NCI-H2171 (cell line): ENCODE data around the gene TCF4.

Source experiments
- DNase-seq: peaks from one replicate; lab custom pipeline; 2025; lab: John Stamatoyannopoulos, UW

TCF4 gene

DNA sequence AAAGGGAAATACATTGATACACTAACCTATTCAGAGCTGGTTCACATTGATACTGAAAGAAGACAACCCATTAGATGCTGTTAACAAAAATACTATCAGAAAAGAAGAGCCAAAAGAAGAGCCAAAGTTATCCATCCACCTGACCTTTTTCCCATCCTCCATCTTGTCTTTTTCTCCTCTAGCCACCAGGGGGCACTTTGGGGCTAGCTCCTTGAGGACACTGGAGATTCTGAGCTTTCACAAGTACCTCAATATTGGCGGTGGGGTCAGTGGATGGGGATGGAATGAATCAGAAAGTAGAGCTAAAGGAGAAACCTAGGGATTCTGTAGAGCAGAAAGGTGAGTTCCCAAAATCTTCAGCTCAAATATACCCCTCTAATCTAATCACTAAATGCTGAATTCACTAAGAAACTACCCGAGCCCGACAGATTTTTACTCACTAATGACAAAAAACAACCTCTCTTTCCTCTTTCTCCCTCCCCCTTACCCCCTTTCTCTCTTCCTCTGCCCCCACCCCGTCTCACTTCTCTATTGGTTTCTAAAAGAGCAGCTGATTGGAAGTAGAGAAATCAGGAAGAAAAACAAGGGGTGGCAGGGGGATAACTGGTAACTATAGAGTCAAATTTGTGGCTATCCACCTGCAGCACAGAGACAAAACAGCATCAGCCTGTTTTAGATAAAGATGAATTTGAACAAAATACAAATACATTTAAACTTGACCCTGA lies 203.3 kb downstream of the TCF4 start:
- peak; percentile 2 for DNase-seq

GRCh38 chr18:55384115-55384514 lies 203.9 kb downstream of the TCF4 start:
- no peak for DNase-seq

- no peak for DNase-seq
Measured at GRCh38 chr18:55382277-55382805, 205.7 kb downstream of the TCF4 start.

DNA sequence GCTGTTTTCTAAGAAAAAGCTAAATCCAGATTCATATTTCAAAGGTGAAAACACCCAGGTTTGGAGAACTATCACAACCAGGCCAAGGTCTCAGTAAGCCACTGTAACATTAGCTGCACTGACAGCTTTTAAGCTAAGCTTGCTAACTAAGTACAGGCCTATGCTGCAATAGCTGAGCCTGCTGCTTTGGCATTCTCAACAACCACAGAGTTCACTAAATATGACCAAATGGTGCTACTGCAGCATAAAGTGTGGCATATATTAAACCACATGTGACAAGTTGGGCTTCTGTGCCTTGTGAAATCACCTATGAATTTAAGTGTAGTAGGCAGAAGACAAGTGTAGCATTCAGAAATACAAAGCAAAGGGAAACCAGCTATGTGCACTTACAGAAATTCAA lies 206.7 kb downstream of the TCF4 start:
- no peak for DNase-seq

- DNase-seq: no peak
Measured at GRCh38 chr18:55380589-55380988, 207.4 kb downstream of the TCF4 start.

- no peak for DNase-seq
Measured at GRCh38 chr18:55376387-55376786, 211.6 kb downstream of the TCF4 start.

DNA sequence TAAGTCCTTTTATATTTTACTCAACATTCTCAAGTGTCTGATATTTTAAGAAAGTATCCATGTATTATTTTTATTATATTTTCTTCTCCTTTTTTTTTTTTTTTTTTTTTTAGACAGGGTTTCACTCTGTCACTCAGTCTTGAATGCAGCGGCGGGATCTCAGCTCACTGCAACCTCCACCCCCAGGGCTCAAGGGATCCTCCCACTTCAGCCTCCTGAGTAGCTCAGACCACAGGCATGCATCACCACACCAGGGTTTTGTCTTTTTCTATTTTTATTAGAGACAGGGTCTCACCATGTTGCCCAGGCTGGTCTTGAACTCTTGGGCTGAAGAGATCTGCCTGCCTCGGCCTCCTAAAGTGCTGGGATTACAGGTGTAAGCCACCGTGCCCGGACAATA lies 212.1 kb downstream of the TCF4 start:
- DNase-seq: no peak

- DNase-seq: no peak
Measured at GRCh38 chr18:55374741-55375140, 213.3 kb downstream of the TCF4 start.

GRCh38 chr18:55372209-55372608 lies 215.8 kb downstream of the TCF4 start:
- DNase-seq: no peak

GRCh38 chr18:55370936-55371335 lies 217.1 kb downstream of the TCF4 start:
- DNase-seq: no peak

- DNase-seq: no peak
Measured at GRCh38 chr18:55369346-55369745, 218.6 kb downstream of the TCF4 start.

DNA sequence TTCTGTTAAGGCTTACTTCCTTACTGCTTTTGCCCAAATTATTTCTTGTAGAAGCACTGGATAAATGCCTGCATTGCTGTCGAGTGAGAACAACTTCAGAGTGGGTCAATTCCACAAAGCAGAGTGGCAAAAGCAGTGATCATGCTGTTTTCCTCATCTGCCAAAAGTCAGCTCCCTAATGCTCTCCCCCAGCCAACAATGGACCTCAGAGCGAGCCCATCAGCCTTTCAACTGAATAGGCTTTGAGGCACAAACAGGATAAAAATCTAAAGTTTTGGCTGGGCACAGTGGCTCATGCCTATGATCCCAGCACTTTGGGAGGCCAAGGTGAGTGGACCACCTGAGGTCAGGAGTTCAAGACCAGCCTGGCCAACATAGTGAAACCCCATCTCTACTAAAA lies 222.7 kb downstream of the TCF4 start:
- no peak for DNase-seq

DNA sequence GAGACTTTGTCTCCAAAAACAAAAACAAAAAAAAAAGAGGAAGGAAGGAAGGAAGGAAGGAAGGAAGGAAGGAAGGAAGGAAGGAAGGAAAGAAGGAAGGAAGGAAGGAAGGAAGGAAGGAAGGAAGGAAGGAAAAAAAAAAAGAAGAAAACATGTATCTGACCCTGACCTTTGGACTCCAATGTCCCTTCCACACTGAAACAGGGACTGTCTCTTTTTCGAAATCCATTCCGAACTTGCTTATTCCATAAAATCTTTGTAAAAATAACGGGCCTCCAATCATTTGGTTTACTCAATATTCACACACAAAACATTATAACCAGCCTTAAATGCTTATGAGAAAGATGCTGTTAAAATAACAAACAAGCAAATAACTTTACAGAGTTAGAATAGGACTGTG lies 225.7 kb downstream of the TCF4 start:
- DNase-seq: no peak

DNA sequence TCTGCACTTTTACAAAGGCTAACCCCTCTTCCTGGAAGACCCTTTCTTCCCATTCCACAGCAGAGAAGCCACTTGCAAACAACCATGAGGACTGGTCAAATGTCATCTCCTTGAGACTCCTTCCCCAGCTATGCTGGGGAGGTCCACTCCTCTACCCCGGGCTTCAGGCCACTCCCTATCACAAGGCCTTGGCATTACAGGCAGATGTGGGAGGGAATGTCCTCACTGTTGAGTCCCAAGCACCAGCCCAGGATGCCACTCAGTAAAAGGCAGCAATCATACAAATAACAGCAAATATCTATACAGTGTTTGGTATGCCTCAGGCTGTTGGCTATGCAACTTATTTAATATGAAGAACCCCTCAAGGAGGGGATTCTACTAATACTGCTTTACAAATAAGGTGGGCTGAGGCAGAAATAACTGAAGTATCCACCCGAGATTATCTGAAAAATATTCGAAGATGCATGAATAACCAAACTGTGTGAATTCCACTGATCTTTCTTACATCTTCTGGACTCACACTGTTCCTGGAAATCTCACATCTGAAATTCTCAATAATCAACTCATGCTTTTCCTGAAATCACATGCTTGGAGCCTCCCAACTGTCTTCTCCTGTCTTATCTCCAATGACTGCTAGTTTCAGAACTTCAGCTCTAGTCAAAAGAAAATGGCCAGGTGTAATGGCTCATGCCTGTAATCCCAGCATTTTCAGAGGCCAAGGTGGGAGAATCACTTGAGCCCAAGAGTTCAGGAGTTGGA lies 226.3 kb downstream of the TCF4 start:
- DNase-seq: no peak

- no peak for DNase-seq
Measured at GRCh38 chr18:55360061-55360460, 227.9 kb downstream of the TCF4 start.

DNA sequence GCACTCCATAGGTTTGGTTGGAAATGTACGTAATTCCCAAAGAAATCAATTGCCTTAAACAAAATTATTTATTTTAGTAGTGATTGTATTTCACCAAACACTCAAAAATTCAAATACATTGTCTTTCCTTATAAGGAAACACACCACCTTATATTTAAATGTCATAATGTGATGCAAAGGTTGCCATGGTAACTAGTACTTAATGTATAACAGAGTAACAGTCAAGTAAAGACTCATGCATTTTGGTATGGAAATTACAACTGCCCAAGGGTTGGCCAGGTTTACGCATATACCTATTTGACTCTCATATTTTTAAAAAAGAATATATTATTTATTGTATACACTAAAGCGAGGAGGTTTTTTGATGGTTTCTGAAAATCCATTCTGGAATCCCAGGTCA lies 231.2 kb downstream of the TCF4 start:
- no peak for DNase-seq

DNA sequence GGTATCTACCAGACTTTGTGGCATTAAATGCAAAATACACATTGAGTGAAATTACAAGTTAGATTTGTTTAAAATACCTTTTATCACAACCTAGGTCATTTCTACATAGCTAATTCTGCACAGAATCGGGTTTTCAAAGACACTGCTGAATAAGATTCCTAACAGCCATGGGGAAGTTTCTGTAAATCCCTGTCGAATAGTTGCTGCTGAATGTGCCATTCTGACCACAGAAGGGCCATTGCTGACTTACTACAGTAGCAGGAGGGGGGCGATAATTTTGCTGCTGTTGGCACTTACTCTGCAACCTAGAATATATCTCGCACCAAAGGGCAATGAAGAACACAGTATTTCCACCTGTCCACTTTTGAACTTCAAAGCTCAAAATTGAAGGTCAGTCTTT lies 232.8 kb downstream of the TCF4 start:
- DNase-seq: no peak

- DNase-seq: no peak
Measured at GRCh38 chr18:55354795-55355194, 233.2 kb downstream of the TCF4 start.

DNA sequence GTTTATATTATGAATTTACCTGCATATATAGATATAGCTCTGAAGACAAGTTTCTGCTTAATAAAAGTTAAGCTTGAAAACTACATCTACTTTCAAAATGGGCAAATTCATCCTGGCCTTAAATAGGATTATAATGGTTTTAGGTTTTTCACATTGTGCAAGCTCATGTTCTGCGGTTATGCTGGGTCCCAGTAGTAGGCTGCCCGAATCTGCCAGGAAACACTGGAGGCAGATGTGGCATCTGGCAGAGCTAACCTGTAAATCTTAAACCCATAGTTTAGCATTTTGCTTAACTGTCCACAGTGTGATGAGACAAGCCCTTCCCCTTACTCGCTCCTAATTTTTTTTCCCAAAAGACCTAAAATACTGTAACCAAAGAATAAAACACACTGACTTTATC lies 234.2 kb downstream of the TCF4 start:
- no peak for DNase-seq

- no peak for DNase-seq
Measured at GRCh38 chr18:55353391-55353790, 234.6 kb downstream of the TCF4 start.

GRCh38 chr18:55351980-55352714 lies 235.8 kb downstream of the TCF4 start:
- DNase-seq: no peak

- DNase-seq: no peak
Measured at GRCh38 chr18:55351241-55351691, 236.7 kb downstream of the TCF4 start.

DNA sequence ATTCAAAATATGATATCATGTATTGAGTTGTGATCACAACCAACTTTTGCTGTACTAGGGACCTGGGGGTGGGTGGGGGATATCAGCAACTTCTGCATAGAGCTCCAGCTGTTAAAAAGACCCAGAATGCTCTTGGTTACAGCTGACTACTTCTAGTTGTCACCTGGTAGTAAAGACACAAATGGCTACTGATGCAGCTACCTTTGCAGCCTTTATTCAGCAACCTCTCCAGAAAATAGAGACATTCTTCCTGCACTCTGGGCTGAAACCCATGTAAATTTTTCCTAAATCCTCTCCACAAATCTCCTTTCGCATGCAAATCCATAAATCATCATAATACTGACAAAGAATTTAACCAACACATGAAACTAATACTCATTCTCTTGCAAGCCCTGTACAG lies 238.3 kb downstream of the TCF4 start:
- DNase-seq: no peak
